Astrocyte (in vitro differentiated cells and primary cell): ENCODE measurements around the gene TMEM235.

Source experiments
- EZH2 ChIP-seq: IDR thresholded peaks from 2 replicates; pipeline ENCODE4 v1.6.1; 2012; ENCODE audit warnings: mild to moderate bottlenecking, low read length, inconsistent platforms; ENCODE audit not compliant: insufficient read depth
- TF ChIP-seq, protein P1 (sequence below): IDR thresholded peaks from 2 replicates; pipeline ENCODE4 v1.5.1; 2011; ENCODE audit warnings: low read depth, mild to moderate bottlenecking, inconsistent platforms, low read length, moderate library complexity; ENCODE audit not compliant: insufficient read depth

DNA sequence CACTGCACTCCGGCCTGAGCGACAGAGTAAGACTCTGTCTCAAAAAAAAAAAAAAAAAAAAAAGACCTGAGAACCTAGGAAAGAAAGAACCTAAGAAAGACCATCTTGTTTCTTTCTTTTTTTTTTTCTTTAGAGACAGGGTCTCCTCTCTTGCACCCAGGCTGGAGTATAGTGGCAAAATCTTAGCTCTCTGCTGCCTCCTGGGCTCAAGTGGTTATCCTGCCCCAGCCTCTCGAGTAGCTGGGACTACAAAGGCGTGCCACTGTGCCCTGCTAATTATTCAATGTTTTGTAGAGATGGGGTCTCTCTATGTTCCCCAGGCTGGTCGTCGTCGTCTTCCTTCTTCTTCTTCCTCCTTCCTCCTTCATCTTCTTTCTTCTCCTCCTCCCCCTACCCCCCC lies 25.1 kb upstream of the TMEM235 start:
- TF ChIP-seq, protein P1, sequence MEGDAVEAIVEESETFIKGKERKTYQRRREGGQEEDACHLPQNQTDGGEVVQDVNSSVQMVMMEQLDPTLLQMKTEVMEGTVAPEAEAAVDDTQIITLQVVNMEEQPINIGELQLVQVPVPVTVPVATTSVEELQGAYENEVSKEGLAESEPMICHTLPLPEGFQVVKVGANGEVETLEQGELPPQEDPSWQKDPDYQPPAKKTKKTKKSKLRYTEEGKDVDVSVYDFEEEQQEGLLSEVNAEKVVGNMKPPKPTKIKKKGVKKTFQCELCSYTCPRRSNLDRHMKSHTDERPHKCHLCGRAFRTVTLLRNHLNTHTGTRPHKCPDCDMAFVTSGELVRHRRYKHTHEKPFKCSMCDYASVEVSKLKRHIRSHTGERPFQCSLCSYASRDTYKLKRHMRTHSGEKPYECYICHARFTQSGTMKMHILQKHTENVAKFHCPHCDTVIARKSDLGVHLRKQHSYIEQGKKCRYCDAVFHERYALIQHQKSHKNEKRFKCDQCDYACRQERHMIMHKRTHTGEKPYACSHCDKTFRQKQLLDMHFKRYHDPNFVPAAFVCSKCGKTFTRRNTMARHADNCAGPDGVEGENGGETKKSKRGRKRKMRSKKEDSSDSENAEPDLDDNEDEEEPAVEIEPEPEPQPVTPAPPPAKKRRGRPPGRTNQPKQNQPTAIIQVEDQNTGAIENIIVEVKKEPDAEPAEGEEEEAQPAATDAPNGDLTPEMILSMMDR = no peak
- TF ChIP-seq EZH2 = no peak
